ENCODE measurements around the gene PELI3. TPM values are rescaled to one million over a fixed set of nuclear protein-coding genes. Genes with fewer than 3 reads are reported as not detected.
A peak's percentile ranks its signal among the peaks of the same experiment; 100 is the strongest.

PELI3 gene
- total RNA-seq, 1 donor = 19.2 TPM

DNA sequence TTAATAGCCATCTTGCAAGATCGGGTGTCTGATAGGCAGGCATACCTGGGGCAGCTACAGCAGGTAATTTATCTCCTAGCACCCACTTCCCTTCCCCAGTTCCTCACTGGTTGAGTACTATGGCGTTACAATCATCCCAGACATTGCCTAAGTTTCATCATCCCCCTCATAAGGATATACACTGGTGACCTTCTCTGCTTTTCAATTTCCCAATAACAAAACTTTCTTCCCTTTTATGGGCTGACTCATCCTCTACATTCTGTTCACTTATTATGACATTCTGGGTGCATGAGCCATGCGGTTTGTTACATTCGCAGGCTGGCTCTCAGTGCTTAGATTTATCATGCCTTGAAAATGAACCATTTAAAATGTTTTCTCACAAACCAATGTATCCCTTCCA lies 23.1 kb upstream of the PELI3 start:
- Histone ChIP-seq H2AFZ (ENCODE audit: low read length) (peak overlapping the region; percentile 6), H3K4me2 (ENCODE audit: insufficient read depth, low read length) (peak overlapping the region; percentile 59), H3K9me3 (ENCODE audit: low read depth, low read length) (no peaks in the 10 kb centered on the region)

GRCh38 chr11:66447012-66447411 lies 19.7 kb upstream of the PELI3 start:
- Histone ChIP-seq H2AFZ (ENCODE audit: low read length) (no peak overlapping the region), H3K27me3 (ENCODE audit: insufficient read depth, low read length) (peaks cover 41% of the 10 kb centered on the region), H4K20me1 (ENCODE audit: insufficient read depth, low read length) (no peaks in the 10 kb centered on the region)

More for the DNA sequence above, 23.1 kb upstream of the PELI3 start:
- Histone ChIP-seq H3K4me3 (ENCODE audit: insufficient read depth, low read length) (peak overlapping the region; percentile 22), H3K27me3 (ENCODE audit: insufficient read depth, low read length) (peaks cover 16% of the 10 kb centered on the region), H3K36me3 (ENCODE audit: insufficient read depth, low read length) (no peaks in the 10 kb centered on the region), H3K4me1 (ENCODE audit: insufficient read depth, low read length) (peaks cover 16% of the 10 kb centered on the region), H3K79me2 (ENCODE audit: insufficient read depth, low read length) (no peaks in the 10 kb centered on the region), H4K20me1 (ENCODE audit: insufficient read depth, low read length) (no peaks in the 10 kb centered on the region), H3K27ac (ENCODE audit: low read depth, low read length) (peak overlapping the region; percentile 77)
- TF ChIP-seq, protein P1, sequence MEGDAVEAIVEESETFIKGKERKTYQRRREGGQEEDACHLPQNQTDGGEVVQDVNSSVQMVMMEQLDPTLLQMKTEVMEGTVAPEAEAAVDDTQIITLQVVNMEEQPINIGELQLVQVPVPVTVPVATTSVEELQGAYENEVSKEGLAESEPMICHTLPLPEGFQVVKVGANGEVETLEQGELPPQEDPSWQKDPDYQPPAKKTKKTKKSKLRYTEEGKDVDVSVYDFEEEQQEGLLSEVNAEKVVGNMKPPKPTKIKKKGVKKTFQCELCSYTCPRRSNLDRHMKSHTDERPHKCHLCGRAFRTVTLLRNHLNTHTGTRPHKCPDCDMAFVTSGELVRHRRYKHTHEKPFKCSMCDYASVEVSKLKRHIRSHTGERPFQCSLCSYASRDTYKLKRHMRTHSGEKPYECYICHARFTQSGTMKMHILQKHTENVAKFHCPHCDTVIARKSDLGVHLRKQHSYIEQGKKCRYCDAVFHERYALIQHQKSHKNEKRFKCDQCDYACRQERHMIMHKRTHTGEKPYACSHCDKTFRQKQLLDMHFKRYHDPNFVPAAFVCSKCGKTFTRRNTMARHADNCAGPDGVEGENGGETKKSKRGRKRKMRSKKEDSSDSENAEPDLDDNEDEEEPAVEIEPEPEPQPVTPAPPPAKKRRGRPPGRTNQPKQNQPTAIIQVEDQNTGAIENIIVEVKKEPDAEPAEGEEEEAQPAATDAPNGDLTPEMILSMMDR (IDR thresholded peaks at IDR 0.05; ENCODE audit: extremely low read depth, low read depth, low read length) = no peak
- DNase-seq (ENCODE audit: insufficient read length, low spot score, missing footprints) = peak; percentile 95

GRCh38 chr11:66448523-66448922 lies 18.2 kb upstream of the PELI3 start:
- TF ChIP-seq, protein P1 (IDR thresholded peaks at IDR 0.05; ENCODE audit: extremely low read depth, low read depth, low read length) = no peak

More at GRCh38 chr11:66447012-66447411, 19.7 kb upstream of the PELI3 start:
- Histone ChIP-seq H3K79me2 (ENCODE audit: insufficient read depth, low read length) (no peaks in the 10 kb centered on the region), H3K4me1 (ENCODE audit: insufficient read depth, low read length) (peaks cover 16% of the 10 kb centered on the region), H3K9me3 (ENCODE audit: low read depth, low read length) (no peaks in the 10 kb centered on the region), H3K27ac (ENCODE audit: low read depth, low read length) (no peak overlapping the region), H3K36me3 (ENCODE audit: insufficient read depth, low read length) (no peaks in the 10 kb centered on the region), H3K4me2 (ENCODE audit: insufficient read depth, low read length) (no peak overlapping the region), H3K4me3 (ENCODE audit: insufficient read depth, low read length) (no peak overlapping the region)
- TF ChIP-seq, protein P1 (IDR thresholded peaks at IDR 0.05; ENCODE audit: extremely low read depth, low read depth, low read length) = no peak
- DNase-seq (ENCODE audit: insufficient read length, low spot score, missing footprints) = no peak

GRCh38 chr11:66450560-66450959 lies 16.1 kb upstream of the PELI3 start:
- TF ChIP-seq, protein P1 (IDR thresholded peaks at IDR 0.05; ENCODE audit: extremely low read depth, low read depth, low read length) = no peak
- H3K4me2 ChIP-seq (ENCODE audit: insufficient read depth, low read length) = no peak overlapping the region
- H3K79me2 ChIP-seq (ENCODE audit: insufficient read depth, low read length) = no peaks in the 10 kb centered on the region
- no peaks in the 10 kb centered on the region for H3K36me3 ChIP-seq (ENCODE audit: insufficient read depth, low read length)
- no peaks in the 10 kb centered on the region for H3K4me1 ChIP-seq (ENCODE audit: insufficient read depth, low read length)
- H3K9me3 ChIP-seq (ENCODE audit: low read depth, low read length) = no peaks in the 10 kb centered on the region
- H3K4me3 ChIP-seq (ENCODE audit: insufficient read depth, low read length) = no peak overlapping the region
- DNase-seq (ENCODE audit: insufficient read length, low spot score, missing footprints) = no peak
- H2AFZ ChIP-seq (ENCODE audit: low read length) = no peak overlapping the region
- H3K27ac ChIP-seq (ENCODE audit: low read depth, low read length) = no peak overlapping the region
- peaks cover 59% of the 10 kb centered on the region for H3K27me3 ChIP-seq (ENCODE audit: insufficient read depth, low read length)
- no peaks in the 10 kb centered on the region for H4K20me1 ChIP-seq (ENCODE audit: insufficient read depth, low read length)

More at GRCh38 chr11:66448523-66448922, 18.2 kb upstream of the PELI3 start:
- no peak overlapping the region for H3K27ac ChIP-seq (ENCODE audit: low read depth, low read length)
- no peaks in the 10 kb centered on the region for H4K20me1 ChIP-seq (ENCODE audit: insufficient read depth, low read length)
- no peaks in the 10 kb centered on the region for H3K79me2 ChIP-seq (ENCODE audit: insufficient read depth, low read length)
- no peaks in the 10 kb centered on the region for H3K9me3 ChIP-seq (ENCODE audit: low read depth, low read length)
- peaks cover 11% of the 10 kb centered on the region for H3K4me1 ChIP-seq (ENCODE audit: insufficient read depth, low read length)
- H3K4me3 ChIP-seq (ENCODE audit: insufficient read depth, low read length) = no peak overlapping the region
- no peaks in the 10 kb centered on the region for H3K36me3 ChIP-seq (ENCODE audit: insufficient read depth, low read length)
- DNase-seq (ENCODE audit: insufficient read length, low spot score, missing footprints) = no peak
- H2AFZ ChIP-seq (ENCODE audit: low read length) = no peak overlapping the region
- H3K27me3 ChIP-seq (ENCODE audit: insufficient read depth, low read length) = peaks cover 46% of the 10 kb centered on the region
- H3K4me2 ChIP-seq (ENCODE audit: insufficient read depth, low read length) = no peak overlapping the region

Measured in osteoblast (primary cell).